Peyer's patch (tissue), 4 donors: ENCODE results near the gene ZNF473.

Source experiments
- POLR2A ChIP-seq, 2 donors: fragments of 450-650 bp; IDR thresholded peaks; one replicate each; pipeline ENCODE4 v1.5.1; 2017; ENCODE audit warnings: antibody characterized with exemption in 2 of 2, mild to moderate bottlenecking in 2 of 2, moderate library complexity in 2 of 2
- TF ChIP-seq, protein P1 (sequence below), 6 experiments: fragments of 450-650 bp in 4 of 6; fragments of 200-600 bp in 2 of 6; sonication (generic) in 1 of 6; IDR thresholded peaks; one replicate each; pipeline ENCODE4 v1.5.1; 2017 to 2019; ENCODE audit warnings: antibody characterized with exemption in 6 of 6, mild to moderate bottlenecking in 3 of 6, moderate library complexity in 1 of 6

DNA sequence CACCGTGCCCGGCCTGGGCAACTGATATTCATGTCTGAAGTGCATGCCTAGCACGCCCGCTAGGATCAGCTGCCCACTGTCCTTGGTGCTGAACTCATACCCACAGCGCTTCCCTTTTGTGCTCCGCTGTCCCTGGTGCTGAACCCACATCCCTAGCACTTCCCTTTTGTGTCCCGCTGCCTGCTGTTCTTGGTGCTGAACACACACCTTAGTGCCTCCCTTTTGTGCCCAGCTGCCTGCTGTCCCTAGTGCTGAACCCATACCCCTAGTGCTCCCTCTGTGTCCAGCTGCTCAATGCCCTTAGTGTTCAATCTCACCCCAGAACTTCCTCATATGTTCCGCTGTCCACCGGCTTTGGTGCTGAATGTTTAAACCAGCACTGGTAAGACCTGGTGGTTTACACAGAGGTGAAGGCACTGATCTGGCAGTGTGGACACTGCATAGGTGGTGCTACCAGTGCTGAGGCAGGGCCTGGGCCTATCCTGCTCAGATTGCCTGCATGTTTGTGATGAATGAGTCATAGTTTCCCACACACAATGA lies 38.6 kb upstream of the ZNF473 start:
- TF ChIP-seq, protein P1, sequence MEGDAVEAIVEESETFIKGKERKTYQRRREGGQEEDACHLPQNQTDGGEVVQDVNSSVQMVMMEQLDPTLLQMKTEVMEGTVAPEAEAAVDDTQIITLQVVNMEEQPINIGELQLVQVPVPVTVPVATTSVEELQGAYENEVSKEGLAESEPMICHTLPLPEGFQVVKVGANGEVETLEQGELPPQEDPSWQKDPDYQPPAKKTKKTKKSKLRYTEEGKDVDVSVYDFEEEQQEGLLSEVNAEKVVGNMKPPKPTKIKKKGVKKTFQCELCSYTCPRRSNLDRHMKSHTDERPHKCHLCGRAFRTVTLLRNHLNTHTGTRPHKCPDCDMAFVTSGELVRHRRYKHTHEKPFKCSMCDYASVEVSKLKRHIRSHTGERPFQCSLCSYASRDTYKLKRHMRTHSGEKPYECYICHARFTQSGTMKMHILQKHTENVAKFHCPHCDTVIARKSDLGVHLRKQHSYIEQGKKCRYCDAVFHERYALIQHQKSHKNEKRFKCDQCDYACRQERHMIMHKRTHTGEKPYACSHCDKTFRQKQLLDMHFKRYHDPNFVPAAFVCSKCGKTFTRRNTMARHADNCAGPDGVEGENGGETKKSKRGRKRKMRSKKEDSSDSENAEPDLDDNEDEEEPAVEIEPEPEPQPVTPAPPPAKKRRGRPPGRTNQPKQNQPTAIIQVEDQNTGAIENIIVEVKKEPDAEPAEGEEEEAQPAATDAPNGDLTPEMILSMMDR (IDR thresholded peaks at IDR 0.05) = peak in 3 of 6 experiments; percentile 19 to 32 (median 20)
- TF ChIP-seq POLR2A (IDR thresholded peaks at IDR 0.05) = no peak
